ENCODE data around the gene GSTA1. TPM values are rescaled to one million over a fixed set of nuclear protein-coding genes. Genes with fewer than 3 reads are reported as not detected.
A peak's percentile ranks its signal among the peaks of the same experiment; 100 is the strongest.
"Not testable (repeated sequence)": the region's sequence is repeated elsewhere in the genome, so short reads cannot be mapped to it uniquely, and the experiment has no call there.

GSTA1 gene
- total RNA-seq, 6 donors from 2014 or later, result 1.2 to 60.9 (median 8.3) TPM

- no peak for ATAC-seq (ENCODE audit: low FRiP score in 2 of 2)
- Histone ChIP-seq H3K4me1 (no peaks in the 10 kb centered on the region), H3K4me3 (no peak overlapping the region), H3K27ac (no peak overlapping the region), H3K9me3 (no peaks in the 10 kb centered on the region), H3K27me3 (no peaks in the 10 kb centered on the region), H3K36me3 (no peaks in the 10 kb centered on the region)
- DNase-seq, result no peak
- 57 to 68% methylated on average over 3 of the region's 3 CpGs for WGBS, 2 donors
- no peak for TF ChIP-seq POLR2AphosphoS5 (IDR thresholded peaks at IDR 0.05)
- TF ChIP-seq, protein P1, sequence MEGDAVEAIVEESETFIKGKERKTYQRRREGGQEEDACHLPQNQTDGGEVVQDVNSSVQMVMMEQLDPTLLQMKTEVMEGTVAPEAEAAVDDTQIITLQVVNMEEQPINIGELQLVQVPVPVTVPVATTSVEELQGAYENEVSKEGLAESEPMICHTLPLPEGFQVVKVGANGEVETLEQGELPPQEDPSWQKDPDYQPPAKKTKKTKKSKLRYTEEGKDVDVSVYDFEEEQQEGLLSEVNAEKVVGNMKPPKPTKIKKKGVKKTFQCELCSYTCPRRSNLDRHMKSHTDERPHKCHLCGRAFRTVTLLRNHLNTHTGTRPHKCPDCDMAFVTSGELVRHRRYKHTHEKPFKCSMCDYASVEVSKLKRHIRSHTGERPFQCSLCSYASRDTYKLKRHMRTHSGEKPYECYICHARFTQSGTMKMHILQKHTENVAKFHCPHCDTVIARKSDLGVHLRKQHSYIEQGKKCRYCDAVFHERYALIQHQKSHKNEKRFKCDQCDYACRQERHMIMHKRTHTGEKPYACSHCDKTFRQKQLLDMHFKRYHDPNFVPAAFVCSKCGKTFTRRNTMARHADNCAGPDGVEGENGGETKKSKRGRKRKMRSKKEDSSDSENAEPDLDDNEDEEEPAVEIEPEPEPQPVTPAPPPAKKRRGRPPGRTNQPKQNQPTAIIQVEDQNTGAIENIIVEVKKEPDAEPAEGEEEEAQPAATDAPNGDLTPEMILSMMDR (IDR thresholded peaks at IDR 0.05), result no peak
- TF ChIP-seq EP300 (IDR thresholded peaks at IDR 0.05), result no peak
- TF ChIP-seq POLR2A (IDR thresholded peaks at IDR 0.05), result no peak
Measured at GRCh38 chr6:52788478-52788877, 15.1 kb downstream of the GSTA1 start.

DNA sequence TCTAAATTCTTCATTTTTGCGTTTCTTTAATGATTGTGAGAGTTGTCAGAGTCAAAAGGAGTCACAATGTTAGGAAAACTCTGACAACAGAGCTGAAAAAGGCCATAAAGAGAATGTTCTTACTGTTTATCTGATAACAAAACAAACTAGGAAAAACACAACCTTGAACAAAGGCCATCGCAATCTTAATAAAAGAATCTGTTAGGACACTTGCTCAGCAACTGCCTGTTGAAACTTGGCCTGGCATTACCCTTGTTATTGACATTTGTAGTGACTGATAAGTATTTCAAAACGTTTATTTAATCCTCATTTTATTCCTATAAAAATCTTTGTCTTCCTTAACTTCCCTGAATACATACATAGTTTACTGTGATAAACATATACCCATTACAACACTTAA lies 15.7 kb downstream of the GSTA1 start:
- H3K4me1 ChIP-seq, result no peaks in the 10 kb centered on the region
- no peak overlapping the region for H3K27ac ChIP-seq
- H3K9me3 ChIP-seq, result no peaks in the 10 kb centered on the region
- H3K4me3 ChIP-seq, result no peak overlapping the region
- ATAC-seq (ENCODE audit: low FRiP score in 2 of 2) (no peak), DNase-seq (no peak)
- TF ChIP-seq, protein P1 (IDR thresholded peaks at IDR 0.05), result no peak
- TF ChIP-seq POLR2AphosphoS5 (IDR thresholded peaks at IDR 0.05) (no peak), POLR2A (IDR thresholded peaks at IDR 0.05) (no peak), EP300 (IDR thresholded peaks at IDR 0.05) (no peak)
- H3K36me3 ChIP-seq, result no peaks in the 10 kb centered on the region
- WGBS, 2 donors, result 52 to 53% methylated on average over 3 of the region's 3 CpGs
- no peaks in the 10 kb centered on the region for H3K27me3 ChIP-seq

DNA sequence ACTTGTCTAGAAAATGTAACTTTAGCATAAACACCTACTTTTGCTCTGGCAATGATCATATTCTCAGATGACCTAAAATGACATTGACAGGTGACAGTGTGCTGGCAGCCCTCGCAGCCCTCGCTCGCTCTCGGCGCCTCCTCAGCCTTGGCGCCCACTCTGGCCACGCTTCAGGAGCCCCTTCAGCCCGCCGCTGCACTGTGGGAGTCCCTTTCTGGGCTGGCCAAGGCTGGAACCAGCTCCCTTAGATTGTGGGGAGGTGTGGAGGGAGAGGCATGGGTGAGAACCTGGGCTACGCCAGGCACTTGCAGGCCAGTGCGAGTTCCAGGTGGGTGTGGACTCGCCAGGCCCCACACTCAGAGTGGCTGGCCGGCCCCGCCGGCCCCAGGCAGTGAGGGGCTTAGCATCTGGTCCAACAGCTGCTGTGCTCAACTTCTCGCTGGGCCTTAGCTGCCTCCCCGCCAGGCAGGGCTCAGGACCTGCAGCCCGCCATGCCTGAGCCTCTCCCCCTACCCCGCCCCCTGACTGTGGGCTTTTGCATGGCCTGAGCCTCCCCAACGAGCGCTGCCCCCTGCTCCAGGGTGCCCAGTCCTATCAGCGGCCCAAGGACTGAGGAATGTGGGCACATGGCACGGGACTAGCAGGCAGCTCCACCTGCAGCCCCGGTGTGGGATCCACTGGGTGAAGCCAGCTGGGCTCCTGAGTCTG lies 17.2 kb downstream of the GSTA1 start:
- 93 to 98% methylated on average over 9 to 22 of the region's 24 CpGs for whole genome bisulfite sequencing, 2 donors
- no peak for ATAC-seq (ENCODE audit: low FRiP score in 2 of 2)
- no peaks in the 10 kb centered on the region for H3K4me1 ChIP-seq

GRCh38 chr6:52782696-52783274 lies 20.8 kb downstream of the GSTA1 start:
- DNase-seq; H3K4me1 ChIP-seq; H3K27ac ChIP-seq; H3K36me3 ChIP-seq; ATAC-seq (ENCODE audit: low FRiP score in 2 of 2); H3K9me3 ChIP-seq; H3K27me3 ChIP-seq; H3K4me3 ChIP-seq: not testable (repeated sequence)
- 29 to 57% methylated on average over 2 to 3 of the region's 3 CpGs for WGBS, 2 donors

More for the DNA sequence above, 17.2 kb downstream of the GSTA1 start:
- H3K36me3 ChIP-seq, result no peaks in the 10 kb centered on the region
- H3K27ac ChIP-seq, result no peak overlapping the region
- DNase-seq, result peak in 1 of 2 donors; percentile 72
- no peaks in the 10 kb centered on the region for H3K27me3 ChIP-seq
- TF ChIP-seq POLR2A (IDR thresholded peaks at IDR 0.05) (no peak), POLR2AphosphoS5 (IDR thresholded peaks at IDR 0.05) (no peak), EP300 (IDR thresholded peaks at IDR 0.05) (no peak)
- TF ChIP-seq, protein P1 (IDR thresholded peaks at IDR 0.05), result no peak
- H3K9me3 ChIP-seq, result no peaks in the 10 kb centered on the region
- no peak overlapping the region for H3K4me3 ChIP-seq

GRCh38 chr6:52782209-52782608 lies 21.4 kb downstream of the GSTA1 start:
- not testable (repeated sequence) for H3K27me3 ChIP-seq; H3K4me1 ChIP-seq; H3K4me3 ChIP-seq; H3K9me3 ChIP-seq; H3K27ac ChIP-seq; H3K36me3 ChIP-seq; DNase-seq; ATAC-seq (ENCODE audit: low FRiP score in 2 of 2)

DNA sequence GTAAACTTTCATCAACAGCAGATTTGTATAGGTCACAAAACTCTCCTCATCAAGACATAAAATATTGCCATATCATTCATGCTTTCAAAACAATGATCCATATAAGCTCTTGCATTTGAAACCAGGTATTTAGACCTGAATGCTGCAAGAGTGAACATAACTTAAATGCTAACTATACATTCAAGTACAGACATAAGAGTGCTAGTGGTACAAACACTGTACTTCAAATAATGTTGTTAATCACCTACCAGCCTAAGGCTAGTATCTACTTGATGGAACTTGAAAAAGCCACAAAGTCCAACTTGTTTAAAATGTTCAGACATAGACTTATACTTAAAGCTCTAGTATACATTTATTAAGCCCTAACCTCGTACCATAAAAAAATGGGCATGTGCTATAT lies 24.4 kb downstream of the GSTA1 start:
- H3K27ac ChIP-seq, result no peak overlapping the region
- H3K9me3 ChIP-seq, result no peaks in the 10 kb centered on the region
- 38 to 59% methylated on average over 1 of the region's 1 CpG for WGBS, 2 donors
- ATAC-seq (ENCODE audit: low FRiP score in 2 of 2), result no peak
- no peak for TF ChIP-seq POLR2AphosphoS5 (IDR thresholded peaks at IDR 0.05)
- no peak for TF ChIP-seq POLR2A (IDR thresholded peaks at IDR 0.05)
- TF ChIP-seq, protein P1 (IDR thresholded peaks at IDR 0.05), result no peak
- TF ChIP-seq EP300 (IDR thresholded peaks at IDR 0.05), result no peak
- H3K4me1 ChIP-seq, result no peaks in the 10 kb centered on the region
- H3K4me3 ChIP-seq, result no peak overlapping the region
- no peaks in the 10 kb centered on the region for H3K36me3 ChIP-seq
- DNase-seq, result no peak
- H3K27me3 ChIP-seq, result no peaks in the 10 kb centered on the region

DNA sequence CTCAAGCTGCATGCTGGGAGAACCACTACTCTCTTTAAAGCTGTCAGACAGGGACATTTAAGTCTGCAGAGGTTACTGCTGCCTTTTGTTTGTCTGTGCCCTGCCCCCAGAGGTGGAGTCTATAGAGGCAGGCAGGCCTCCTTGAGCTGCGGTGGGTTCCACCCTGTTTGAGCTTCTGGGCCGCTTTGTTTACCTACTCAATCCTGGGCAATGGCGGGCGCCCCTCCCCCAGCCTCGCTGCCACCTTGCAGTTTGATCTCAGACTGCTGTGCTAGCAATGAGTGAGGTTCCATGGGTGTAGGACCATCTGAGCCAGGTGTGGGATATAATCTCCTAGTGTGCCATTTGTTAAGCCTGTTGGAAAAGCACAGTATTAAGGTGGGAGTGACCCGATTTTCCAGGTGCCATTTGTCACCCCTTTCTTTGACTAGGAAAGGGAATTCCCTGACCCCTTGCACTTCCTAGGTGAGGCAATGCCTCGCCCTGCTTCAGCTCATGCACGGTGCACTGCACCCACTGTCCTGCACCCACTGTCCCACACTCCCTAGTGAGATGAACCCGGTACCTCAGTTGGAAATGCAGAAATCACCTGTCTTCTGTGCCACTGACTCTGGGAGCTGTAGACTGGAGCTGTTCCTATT lies 26.8 kb downstream of the GSTA1 start:
- H3K27me3 ChIP-seq; ATAC-seq (ENCODE audit: low FRiP score in 2 of 2); H3K36me3 ChIP-seq; H3K27ac ChIP-seq; H3K4me1 ChIP-seq; H3K4me3 ChIP-seq; H3K9me3 ChIP-seq: not testable (repeated sequence)
- peak in 1 of 2 donors; percentile 47 for DNase-seq
- WGBS, 2 donors, result 81 to 89% methylated on average over 7 to 9 of the region's 9 CpGs

- WGBS, 2 donors, result 77 to 83% methylated on average over 4 of the region's 4 CpGs
- not testable (repeated sequence) for H3K36me3 ChIP-seq, H3K4me3 ChIP-seq
Measured at GRCh38 chr6:52769399-52769798, 34.2 kb downstream of the GSTA1 start.

More at GRCh38 chr6:52769399-52769798, 34.2 kb downstream of the GSTA1 start:
- not testable (repeated sequence) for ATAC-seq (ENCODE audit: low FRiP score in 2 of 2); H3K27ac ChIP-seq; DNase-seq; H3K4me1 ChIP-seq; H3K9me3 ChIP-seq; H3K27me3 ChIP-seq
